Endothelial cell of umbilical vein (primary cell): ENCODE results near the gene PACS1. TPM values are rescaled to one million over a fixed set of nuclear protein-coding genes. Genes with fewer than 3 reads are reported as not detected.

Source experiments
- BruUV-seq: library from RNA; stranded (reverse); fragments of 400-500 nt; replicated peaks from 2 replicates; lab custom pipeline; 2021; lab: Mats Ljungman, UMichigan
- CTCF ChIA-PET: fragments of 300-600, 350-600 bp; sonication (Branson Sonifier 250); formaldehyde crosslinking; loops from one replicate; lab custom pipeline; 2021; ENCODE audit warnings: antibody characterized with exemption, inconsistent platforms; lab: Charles Lee
- POLR2A ChIA-PET: fragments of 300-600, 350-600 bp; sonication (Branson Sonifier 250); formaldehyde crosslinking; loops from one replicate; lab custom pipeline; 2021; ENCODE audit warnings: antibody characterized with exemption, inconsistent platforms; lab: Charles Lee
- DNase-seq: peaks from one replicate; pipeline ENCODE4 v3.0.0-alpha.2; 2011; ENCODE audit warnings: low read depth, low spot score
- FAIRE-seq: peaks from 2 replicates; lab custom pipeline; 2011; peaks lifted over from hg19 to GRCh38; lab: Jason Lieb, UNC
- H2AFZ ChIP-seq: 2 replicates; pipeline ENCODE4 v1.6.0; 2012; ENCODE audit warnings: low read depth, low read length, control low read depth, inconsistent platforms
- H3K27ac ChIP-seq: 2 replicates; pipeline ENCODE4 v1.5.1; 2011; ENCODE audit warnings: low read depth, mild to moderate bottlenecking, control low read depth, low read length, moderate library complexity; ENCODE audit not compliant: insufficient read depth
- H3K27me3 ChIP-seq, 2 experiments: 2 replicates each; pipeline versions ENCODE4 v1.6.0 to v1.6.1; 2011; ENCODE audit warnings: low read length in 2 of 2, mixed read lengths in 1 of 2; ENCODE audit not compliant: control insufficient read depth in 2 of 2, insufficient read depth in 2 of 2
- H3K36me3 ChIP-seq, 2 experiments: 2 replicates in 1 of 2; 3 replicates in 1 of 2; pipeline ENCODE4 v1.5.1; 2011; ENCODE audit warnings: low read length in 2 of 2, mild to moderate bottlenecking in 1 of 2, moderate library complexity in 1 of 2; ENCODE audit not compliant: control insufficient read depth in 2 of 2, insufficient read depth in 2 of 2; ENCODE audit errors: extremely low read depth in 1 of 2
- H3K4me1 ChIP-seq: 3 replicates; pipeline ENCODE4 v1.5.1; 2011; ENCODE audit warnings: mild to moderate bottlenecking, low read length; ENCODE audit not compliant: control insufficient read depth, insufficient read depth; ENCODE audit errors: extremely low read depth
- H3K4me2 ChIP-seq: 2 replicates; pipeline ENCODE4 v1.6.1; 2011; ENCODE audit warnings: low read length, control low read depth, mixed read lengths; ENCODE audit not compliant: insufficient read depth
- H3K4me3 ChIP-seq, 3 experiments: fragments of 200-600 bp in 1 of 3; sonication (generic), shearing (Covaris generic) in 1 of 3; replicated peaks in 1 of 3; 2 replicates each; pipeline ENCODE4 v1.5.1; 2011 to 2016; ENCODE audit warnings: control low read depth in 3 of 3, low read length in 3 of 3, mild to moderate bottlenecking in 2 of 3, inconsistent platforms in 1 of 3, low read depth in 1 of 3, moderate library complexity in 1 of 3; ENCODE audit not compliant: insufficient read depth in 1 of 3
- H3K79me2 ChIP-seq: 2 replicates; pipeline ENCODE4 v1.6.0; 2012; ENCODE audit warnings: low read length, inconsistent platforms; ENCODE audit not compliant: control insufficient read depth, insufficient read depth
- H3K9ac ChIP-seq: replicated peaks from 2 replicates; pipeline ENCODE3; 2011; ENCODE audit warnings: low read length, control low read depth; ENCODE audit not compliant: insufficient read depth; ENCODE audit errors: extremely low read depth
- H3K9me1 ChIP-seq: replicated peaks from 3 replicates; pipeline ENCODE4 v1.6.0; 2011; ENCODE audit warnings: mild to moderate bottlenecking, low read length; ENCODE audit not compliant: control insufficient read depth, insufficient read depth; ENCODE audit errors: extremely low read depth
- H3K9me3 ChIP-seq: replicated peaks from 2 replicates; pipeline ENCODE4 v1.5.1; 2012; ENCODE audit warnings: low read length, inconsistent platforms; ENCODE audit not compliant: control insufficient read depth, insufficient read depth
- H4K20me1 ChIP-seq: replicated peaks from 2 replicates; pipeline ENCODE3; 2011; ENCODE audit warnings: mild to moderate bottlenecking, low read length; ENCODE audit not compliant: control insufficient read depth, insufficient read depth; ENCODE audit errors: extremely low read depth
- EZH2 ChIP-seq: IDR thresholded peaks from 2 replicates; pipeline ENCODE4 v1.6.1; 2012; ENCODE audit warnings: borderline replicate concordance, low read depth, mild to moderate bottlenecking, moderate library complexity, low read length, inconsistent platforms; ENCODE audit not compliant: severe bottlenecking
- FOS ChIP-seq: IDR thresholded peaks from 2 replicates; pipeline ENCODE4 v1.6.1; 2011; ENCODE audit warnings: mild to moderate bottlenecking, low read length, moderate library complexity, borderline replicate concordance; ENCODE audit not compliant: insufficient read depth
- GATA2 ChIP-seq: IDR thresholded peaks from 2 replicates; pipeline ENCODE4 v1.7.0; 2011; ENCODE audit warnings: low read depth, mild to moderate bottlenecking, moderate library complexity, mixed read lengths, low read length; ENCODE audit not compliant: insufficient read length, insufficient read depth
- JUN ChIP-seq: IDR thresholded peaks from 2 replicates; pipeline ENCODE4 v1.6.1; 2011; ENCODE audit warnings: borderline replicate concordance, low read depth; ENCODE audit not compliant: insufficient read length, insufficient read depth
- MYC ChIP-seq: IDR thresholded peaks from one replicate; pipeline ENCODE4 v1.6.1; 2011; ENCODE audit warnings: mild to moderate bottlenecking, low read depth, low read length
- POLR2A ChIP-seq: IDR thresholded peaks from 2 replicates; pipeline ENCODE4 v1.6.1; 2012; ENCODE audit warnings: low read depth, mild to moderate bottlenecking, control low read depth, low read length
- POLR2AphosphoS5 ChIP-seq: IDR thresholded peaks from 2 replicates; pipeline ENCODE4 v1.6.1; 2012; ENCODE audit warnings: low read depth, mild to moderate bottlenecking, control low read depth, low read length, moderate library complexity; ENCODE audit not compliant: insufficient read depth
- dilution Hi-C: fragments of 300-500 bp; cut with MboI; formaldehyde crosslinking; loops from one replicate; pipeline ENCODE4 v1.15.0; 2019; ENCODE audit warnings: low sequenced_read_pairs; ENCODE audit not compliant: extremely low pct_ligation_motif_present
- intact Hi-C: fragments of 100-400 bp; cut with micrococcal nuclease; formaldehyde crosslinking; loops from one replicate; pipeline ENCODE4 v1.10.0; 2022
- polyA plus RNA-seq, 4 experiments: library from polyadenylated mRNA; depleted of rRNA in 3 of 4; stranded (reverse) in 3 of 4; unstranded in 1 of 4; fragments of >200 nt; gene quantifications; 2 replicates each; pipeline versions ENCODE4 v1.2.1 to v1.2.3, GENCODE V29; 2011 to 2012; ENCODE audit warnings: missing spikeins in 1 of 4
- total RNA-seq: library from RNA; stranded (reverse); gene quantifications from 2 replicates; pipeline ENCODE4 v1.2.3, GENCODE V29; 2021
- TF ChIP-seq, protein P1 (sequence below): IDR thresholded peaks from 2 replicates; pipeline ENCODE4 v1.6.1; 2011; ENCODE audit not compliant: insufficient read depth, insufficient read length
- TF ChIP-seq, protein P2 (sequence below), 2 donors: IDR thresholded peaks; 1 replicate in 1 of 2; 2 replicates in 1 of 2; pipeline ENCODE4 v1.5.1; 2011; ENCODE audit warnings: low read length in 2 of 2, mild to moderate bottlenecking in 2 of 2, moderate library complexity in 2 of 2, control low read depth in 1 of 2, inconsistent platforms in 1 of 2, low read depth in 1 of 2; ENCODE audit not compliant: insufficient read depth in 1 of 2; ENCODE audit errors: extremely low read depth in 1 of 2

PACS1 gene
- total and polyA plus RNA-seq, 2 donors (not counting 3 experiments of a cell fraction or from before 2014, with no cell fraction given): 26.4 to 64.4 TPM

- CTCF ChIA-PET: interaction anchor here (0.8 kb wide), 1 partner anchor 57 kb away, joined by 3 read pairs; no protein-coding TSS in a partner anchor
- no peaks in the 10 kb centered on the region for H3K9me1 ChIP-seq
- no peaks in the 10 kb centered on the region for H3K4me1 ChIP-seq
- H3K27me3 ChIP-seq: no peaks in the 10 kb centered on the region
- intact Hi-C loops (no loop called here), dilution Hi-C loops (no loop called here)
- no peak overlapping the region for H3K4me3 ChIP-seq
- no peak overlapping the region for H3K9ac ChIP-seq
- TF ChIP-seq FOS (no peak), EZH2 (no peak), MYC (no peak), GATA2 (no peak), POLR2AphosphoS5 (no peak), POLR2A (no peak), JUN (no peak)
- TF ChIP-seq, protein P1, sequence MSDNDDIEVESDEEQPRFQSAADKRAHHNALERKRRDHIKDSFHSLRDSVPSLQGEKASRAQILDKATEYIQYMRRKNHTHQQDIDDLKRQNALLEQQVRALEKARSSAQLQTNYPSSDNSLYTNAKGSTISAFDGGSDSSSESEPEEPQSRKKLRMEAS: no peak
- TF ChIP-seq, protein P2, sequence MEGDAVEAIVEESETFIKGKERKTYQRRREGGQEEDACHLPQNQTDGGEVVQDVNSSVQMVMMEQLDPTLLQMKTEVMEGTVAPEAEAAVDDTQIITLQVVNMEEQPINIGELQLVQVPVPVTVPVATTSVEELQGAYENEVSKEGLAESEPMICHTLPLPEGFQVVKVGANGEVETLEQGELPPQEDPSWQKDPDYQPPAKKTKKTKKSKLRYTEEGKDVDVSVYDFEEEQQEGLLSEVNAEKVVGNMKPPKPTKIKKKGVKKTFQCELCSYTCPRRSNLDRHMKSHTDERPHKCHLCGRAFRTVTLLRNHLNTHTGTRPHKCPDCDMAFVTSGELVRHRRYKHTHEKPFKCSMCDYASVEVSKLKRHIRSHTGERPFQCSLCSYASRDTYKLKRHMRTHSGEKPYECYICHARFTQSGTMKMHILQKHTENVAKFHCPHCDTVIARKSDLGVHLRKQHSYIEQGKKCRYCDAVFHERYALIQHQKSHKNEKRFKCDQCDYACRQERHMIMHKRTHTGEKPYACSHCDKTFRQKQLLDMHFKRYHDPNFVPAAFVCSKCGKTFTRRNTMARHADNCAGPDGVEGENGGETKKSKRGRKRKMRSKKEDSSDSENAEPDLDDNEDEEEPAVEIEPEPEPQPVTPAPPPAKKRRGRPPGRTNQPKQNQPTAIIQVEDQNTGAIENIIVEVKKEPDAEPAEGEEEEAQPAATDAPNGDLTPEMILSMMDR (IDR thresholded peaks at IDR 0.05; ENCODE audit: extremely low read depth in 1 of 2, insufficient read depth in 1 of 2, low read depth in 1 of 2, low read length in 2 of 2): no peak
- POLR2A ChIA-PET: no interaction called here
- H3K36me3 ChIP-seq: peaks cover 0 to 18% of the 10 kb centered on the region in 2 experiments
- H2AFZ ChIP-seq: no peak overlapping the region
- no TSS peak for BruUV-seq
- no peak for DNase-seq
- no peak overlapping the region for H3K27ac ChIP-seq
- H3K4me2 ChIP-seq: no peak overlapping the region
- no peaks in the 10 kb centered on the region for H4K20me1 ChIP-seq
- H3K9me3 ChIP-seq: no peaks in the 10 kb centered on the region
- no peaks in the 10 kb centered on the region for H3K79me2 ChIP-seq
- no peak for FAIRE-seq
Measured at GRCh38 chr11:66226101-66226500, 156.0 kb downstream of the PACS1 start.
